K562 (cell line): ENCODE results near the gene LAMB4. TPM values are rescaled to one million over a fixed set of nuclear protein-coding genes. Genes with fewer than 3 reads are reported as not detected.

Experiments
- BRD4 ChIP-seq: fragments of 200-600 bp; sonication (generic); IDR thresholded peaks from 2 replicates; pipeline ENCODE4 v1.6.1; 2017; ENCODE audit warnings: inconsistent platforms
- EP400 ChIP-seq: fragments of 450-650 bp; IDR thresholded peaks from 2 replicates; pipeline ENCODE4 v1.6.1; 2017; ENCODE audit warnings: antibody characterized with exemption, mild to moderate bottlenecking, moderate library complexity
- ERF ChIP-seq: fragments of 450-650 bp; formaldehyde crosslinking; IDR thresholded peaks from 2 replicates; pipeline ENCODE4 v1.4.0; 2020; ENCODE audit warnings: mild to moderate bottlenecking, mixed read lengths
- FOXK1 ChIP-seq: sonication (generic); formaldehyde crosslinking; IDR thresholded peaks from 2 replicates; pipeline ENCODE4 v1.8.0; 2022; ENCODE audit warnings: missing genetic modification reagents, mild to moderate bottlenecking, borderline replicate concordance
- HLTF ChIP-seq: fragments of 450-650 bp; IDR thresholded peaks from 2 replicates; pipeline ENCODE4 v1.6.1; 2016
- PTTG1 ChIP-seq: fragments of 450-650 bp; IDR thresholded peaks from 2 replicates; pipeline ENCODE4 v1.6.1; 2016; ENCODE audit warnings: low read depth, mild to moderate bottlenecking, missing genetic modification characterization, missing compliant biosample characterization
- SMARCA5 ChIP-seq: fragments of 450-650 bp; IDR thresholded peaks from 2 replicates; pipeline ENCODE4 v1.6.1; 2016
- SRSF9 ChIP-seq: fragments of 200-400 bp; formaldehyde crosslinking; IDR thresholded peaks from 2 replicates; pipeline ENCODE4 v1.6.1; 2017; ENCODE audit warnings: low read depth, low read length, borderline replicate concordance
- ZNF23 ChIP-seq: fragments of 250-450 bp; sonication (Bioruptor Pico); IDR thresholded peaks from 2 replicates; pipeline ENCODE4 v1.4.0; 2020; ENCODE audit warnings: mild to moderate bottlenecking
- polyA plus RNA-seq, 8 experiments: library from polyadenylated mRNA; depleted of rRNA in 4 of 8; stranded (reverse) in 5 of 8; unstranded in 3 of 8; fragments of >200 nt; fragmentation: Nextera tagmentation in 2 of 8; fragmentation: Illumina TruSeq in 1 of 8; extraction: Ambion mirVana in 2 of 8; extraction: Trizol in 1 of 8; gene quantifications; 2 replicates each; pipeline versions ENCODE4 v1.2.1 to v1.2.3, GENCODE V29; 2011 to 2014; ENCODE audit warnings: inconsistent platforms in 1 of 8, missing spikeins in 1 of 8
- total RNA-seq, 7 experiments: library from RNA; depleted of rRNA in 6 of 7; stranded (reverse); fragments of >200 nt in 6 of 7; fragmentation: Illumina TruSeq in 2 of 7; extraction: Trizol in 2 of 7; gene quantifications; 2 replicates each; pipeline versions ENCODE4 v1.2.1 to v1.2.3, GENCODE V29; 2011 to 2021; ENCODE audit warnings: low replicate concordance in 1 of 7
- TF ChIP-seq, protein P1 (sequence below), 2 experiments: IDR thresholded peaks; 2 replicates each; pipeline ENCODE4 v1.6.1; 2011; ENCODE audit warnings: borderline replicate concordance in 1 of 2, control low read depth in 1 of 2, low read depth in 1 of 2, low read length in 1 of 2, mild to moderate bottlenecking in 1 of 2, mixed read lengths in 1 of 2, moderate library complexity in 1 of 2; ENCODE audit not compliant: insufficient read depth in 1 of 2, insufficient read length in 1 of 2, poor library complexity in 1 of 2, severe bottlenecking in 1 of 2; ENCODE audit errors: extremely low read depth in 1 of 2
- TF ChIP-seq, protein P2 (sequence below): fragments of 250-450 bp; sonication (Bioruptor Pico); IDR thresholded peaks from 2 replicates; pipeline ENCODE4 v1.4.0; 2020; ENCODE audit warnings: mild to moderate bottlenecking, moderate library complexity, borderline replicate concordance
- TF ChIP-seq, protein P3 (sequence below): fragments of 450-650 bp; formaldehyde crosslinking; IDR thresholded peaks from 2 replicates; pipeline ENCODE4 v1.4.0; 2022; ENCODE audit warnings: missing genetic modification characterization
- TF ChIP-seq, protein P4 (sequence below), 3 experiments: IDR thresholded peaks in 2 of 3; conservative IDR thresholded peaks in 1 of 3; 2 replicates each; pipeline ENCODE4 v1.5.1; 2011 to 2012; ENCODE audit warnings: low read length in 3 of 3, mild to moderate bottlenecking in 3 of 3, control low read depth in 2 of 3, improper control_type of control experiment in 1 of 3, inconsistent platforms in 1 of 3, low read depth in 1 of 3, mixed read lengths in 1 of 3, moderate library complexity in 1 of 3; ENCODE audit not compliant: insufficient read depth in 2 of 3
- TF ChIP-seq, protein P5 (sequence below): fragments of 250-450 bp; sonication (Bioruptor Pico); IDR thresholded peaks from 2 replicates; pipeline ENCODE4 v1.8.0; 2021; ENCODE audit warnings: moderate library complexity, mild to moderate bottlenecking, inconsistent platforms
- TF ChIP-seq, protein P6 (sequence below): fragments of 250-450 bp; sonication (Bioruptor Pico); IDR thresholded peaks from 2 replicates; pipeline ENCODE4 v1.8.0; 2021; ENCODE audit warnings: moderate library complexity, mild to moderate bottlenecking, inconsistent platforms

Gene LAMB4
- total and polyA plus RNA-seq, 9 of the 15 experiments (the other 6 are each of a cell fraction or from before 2014, with no cell fraction given), result 0.06 to 0.13 (median 0.07) TPM; not detected in 6

DNA sequence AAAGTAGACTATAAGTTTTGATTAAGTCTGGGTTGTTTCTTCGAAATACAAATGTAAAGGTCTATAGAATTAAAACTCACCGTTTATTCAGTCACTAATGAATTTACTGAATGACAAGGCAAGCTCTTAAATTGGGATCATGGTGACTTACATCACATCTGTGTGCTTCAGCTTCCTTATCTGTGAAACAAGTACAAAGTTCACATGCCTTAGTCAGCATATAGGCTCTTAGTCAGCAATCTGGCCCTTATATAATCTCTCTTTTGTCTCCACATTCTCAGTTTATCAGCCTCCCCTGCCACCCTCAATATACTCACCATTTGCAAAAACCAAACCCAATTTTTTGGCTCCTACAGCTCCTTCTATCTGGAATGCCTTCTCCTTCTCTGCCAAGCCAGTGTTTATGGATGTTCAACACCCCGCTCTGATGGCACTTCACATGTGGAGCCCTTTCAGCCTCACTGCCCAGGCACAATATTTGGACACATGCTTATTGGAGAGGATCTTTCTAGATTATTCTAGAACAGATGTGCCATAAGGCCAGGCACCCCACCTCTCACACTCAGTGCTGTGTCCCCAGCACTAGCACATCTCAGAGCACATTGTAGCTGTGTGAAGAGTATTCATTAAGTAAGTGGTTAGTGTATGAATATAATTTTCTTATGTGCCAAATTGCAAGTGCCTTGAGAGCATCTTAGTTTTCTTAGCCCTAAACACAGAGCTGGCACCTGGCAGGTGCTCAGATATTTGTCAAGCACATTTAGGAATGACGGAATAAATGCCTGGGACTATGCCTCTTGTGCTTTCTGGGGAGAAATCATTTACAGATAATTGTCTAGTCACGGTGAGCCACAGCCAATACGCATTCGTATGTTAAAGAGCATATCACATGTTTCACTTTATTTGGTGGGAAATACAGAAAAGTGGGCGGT is 117.4 kb downstream of the LAMB4 start (continued):
- TF ChIP-seq ERF (CRISPR knock-in tag) (no peak), ZNF23 (CRISPR knock-in tag) (no peak), BRD4 (peak; percentile 70; the same call in 1 of the 2 replicates), PTTG1 (tag) (no peak), HLTF (0 out of 2 replicates have a peak, but pooled peaks have one; percentile 86), FOXK1 (CRISPR knock-in tag) (peak; percentile 7; the same call in 1 of the 2 replicates), SRSF9 (no peak), EP400 (peak; percentile 76), SMARCA5 (peak; percentile 73; the same call in 1 of the 2 replicates)
- TF ChIP-seq, protein P1, sequence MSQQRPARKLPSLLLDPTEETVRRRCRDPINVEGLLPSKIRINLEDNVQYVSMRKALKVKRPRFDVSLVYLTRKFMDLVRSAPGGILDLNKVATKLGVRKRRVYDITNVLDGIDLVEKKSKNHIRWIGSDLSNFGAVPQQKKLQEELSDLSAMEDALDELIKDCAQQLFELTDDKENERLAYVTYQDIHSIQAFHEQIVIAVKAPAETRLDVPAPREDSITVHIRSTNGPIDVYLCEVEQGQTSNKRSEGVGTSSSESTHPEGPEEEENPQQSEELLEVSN (IDR thresholded peaks at IDR 0.05; ENCODE audit: borderline replicate concordance in 1 of 2, extremely low read depth in 1 of 2, insufficient read depth in 1 of 2, insufficient read length in 1 of 2, low read depth in 1 of 2, low read length in 1 of 2, poor library complexity in 1 of 2, severe bottlenecking in 1 of 2), result no peak
- TF ChIP-seq, protein P2, sequence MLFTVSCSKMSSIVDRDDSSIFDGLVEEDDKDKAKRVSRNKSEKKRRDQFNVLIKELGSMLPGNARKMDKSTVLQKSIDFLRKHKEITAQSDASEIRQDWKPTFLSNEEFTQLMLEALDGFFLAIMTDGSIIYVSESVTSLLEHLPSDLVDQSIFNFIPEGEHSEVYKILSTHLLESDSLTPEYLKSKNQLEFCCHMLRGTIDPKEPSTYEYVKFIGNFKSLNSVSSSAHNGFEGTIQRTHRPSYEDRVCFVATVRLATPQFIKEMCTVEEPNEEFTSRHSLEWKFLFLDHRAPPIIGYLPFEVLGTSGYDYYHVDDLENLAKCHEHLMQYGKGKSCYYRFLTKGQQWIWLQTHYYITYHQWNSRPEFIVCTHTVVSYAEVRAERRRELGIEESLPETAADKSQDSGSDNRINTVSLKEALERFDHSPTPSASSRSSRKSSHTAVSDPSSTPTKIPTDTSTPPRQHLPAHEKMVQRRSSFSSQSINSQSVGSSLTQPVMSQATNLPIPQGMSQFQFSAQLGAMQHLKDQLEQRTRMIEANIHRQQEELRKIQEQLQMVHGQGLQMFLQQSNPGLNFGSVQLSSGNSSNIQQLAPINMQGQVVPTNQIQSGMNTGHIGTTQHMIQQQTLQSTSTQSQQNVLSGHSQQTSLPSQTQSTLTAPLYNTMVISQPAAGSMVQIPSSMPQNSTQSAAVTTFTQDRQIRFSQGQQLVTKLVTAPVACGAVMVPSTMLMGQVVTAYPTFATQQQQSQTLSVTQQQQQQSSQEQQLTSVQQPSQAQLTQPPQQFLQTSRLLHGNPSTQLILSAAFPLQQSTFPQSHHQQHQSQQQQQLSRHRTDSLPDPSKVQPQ (CRISPR knock-in tag), result no peak
- TF ChIP-seq, protein P3, sequence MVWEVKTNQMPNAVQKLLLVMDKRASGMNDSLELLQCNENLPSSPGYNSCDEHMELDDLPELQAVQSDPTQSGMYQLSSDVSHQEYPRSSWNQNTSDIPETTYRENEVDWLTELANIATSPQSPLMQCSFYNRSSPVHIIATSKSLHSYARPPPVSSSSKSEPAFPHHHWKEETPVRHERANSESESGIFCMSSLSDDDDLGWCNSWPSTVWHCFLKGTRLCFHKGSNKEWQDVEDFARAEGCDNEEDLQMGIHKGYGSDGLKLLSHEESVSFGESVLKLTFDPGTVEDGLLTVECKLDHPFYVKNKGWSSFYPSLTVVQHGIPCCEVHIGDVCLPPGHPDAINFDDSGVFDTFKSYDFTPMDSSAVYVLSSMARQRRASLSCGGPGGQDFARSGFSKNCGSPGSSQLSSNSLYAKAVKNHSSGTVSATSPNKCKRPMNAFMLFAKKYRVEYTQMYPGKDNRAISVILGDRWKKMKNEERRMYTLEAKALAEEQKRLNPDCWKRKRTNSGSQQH (CRISPR knock-in tag), result no peak
- TF ChIP-seq, protein P4, sequence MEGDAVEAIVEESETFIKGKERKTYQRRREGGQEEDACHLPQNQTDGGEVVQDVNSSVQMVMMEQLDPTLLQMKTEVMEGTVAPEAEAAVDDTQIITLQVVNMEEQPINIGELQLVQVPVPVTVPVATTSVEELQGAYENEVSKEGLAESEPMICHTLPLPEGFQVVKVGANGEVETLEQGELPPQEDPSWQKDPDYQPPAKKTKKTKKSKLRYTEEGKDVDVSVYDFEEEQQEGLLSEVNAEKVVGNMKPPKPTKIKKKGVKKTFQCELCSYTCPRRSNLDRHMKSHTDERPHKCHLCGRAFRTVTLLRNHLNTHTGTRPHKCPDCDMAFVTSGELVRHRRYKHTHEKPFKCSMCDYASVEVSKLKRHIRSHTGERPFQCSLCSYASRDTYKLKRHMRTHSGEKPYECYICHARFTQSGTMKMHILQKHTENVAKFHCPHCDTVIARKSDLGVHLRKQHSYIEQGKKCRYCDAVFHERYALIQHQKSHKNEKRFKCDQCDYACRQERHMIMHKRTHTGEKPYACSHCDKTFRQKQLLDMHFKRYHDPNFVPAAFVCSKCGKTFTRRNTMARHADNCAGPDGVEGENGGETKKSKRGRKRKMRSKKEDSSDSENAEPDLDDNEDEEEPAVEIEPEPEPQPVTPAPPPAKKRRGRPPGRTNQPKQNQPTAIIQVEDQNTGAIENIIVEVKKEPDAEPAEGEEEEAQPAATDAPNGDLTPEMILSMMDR (IDR thresholded peaks at IDR 0.05 in 2 of 3, conservative IDR thresholded peaks at IDR 0.05 in 1 of 3; ENCODE audit: insufficient read depth in 2 of 3, low read depth in 1 of 3, low read length in 3 of 3), result no peak
- TF ChIP-seq, protein P5, sequence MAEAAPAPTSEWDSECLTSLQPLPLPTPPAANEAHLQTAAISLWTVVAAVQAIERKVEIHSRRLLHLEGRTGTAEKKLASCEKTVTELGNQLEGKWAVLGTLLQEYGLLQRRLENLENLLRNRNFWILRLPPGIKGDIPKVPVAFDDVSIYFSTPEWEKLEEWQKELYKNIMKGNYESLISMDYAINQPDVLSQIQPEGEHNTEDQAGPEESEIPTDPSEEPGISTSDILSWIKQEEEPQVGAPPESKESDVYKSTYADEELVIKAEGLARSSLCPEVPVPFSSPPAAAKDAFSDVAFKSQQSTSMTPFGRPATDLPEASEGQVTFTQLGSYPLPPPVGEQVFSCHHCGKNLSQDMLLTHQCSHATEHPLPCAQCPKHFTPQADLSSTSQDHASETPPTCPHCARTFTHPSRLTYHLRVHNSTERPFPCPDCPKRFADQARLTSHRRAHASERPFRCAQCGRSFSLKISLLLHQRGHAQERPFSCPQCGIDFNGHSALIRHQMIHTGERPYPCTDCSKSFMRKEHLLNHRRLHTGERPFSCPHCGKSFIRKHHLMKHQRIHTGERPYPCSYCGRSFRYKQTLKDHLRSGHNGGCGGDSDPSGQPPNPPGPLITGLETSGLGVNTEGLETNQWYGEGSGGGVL (CRISPR knock-in tag), result no peak
- TF ChIP-seq, protein P6, sequence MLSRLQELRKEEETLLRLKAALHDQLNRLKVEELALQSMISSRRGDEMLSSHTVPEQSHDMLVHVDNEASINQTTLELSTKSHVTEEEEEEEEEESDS (CRISPR knock-in tag), result no peak
